H1 (cell line): ENCODE measurements around the gene VASP. TPM values are rescaled to one million over a fixed set of nuclear protein-coding genes. Genes with fewer than 3 reads are reported as not detected.

Experiments used
- CTCF ChIA-PET: fragments of 300-600 bp; sonication (Branson Sonifier 250); formaldehyde crosslinking; loops from one replicate; lab custom pipeline; 2021; ENCODE audit not compliant: partially characterized antibody; lab: Charles Lee
- POLR2A ChIA-PET: fragments of 300-600 bp; sonication (Branson Sonifier 250); formaldehyde crosslinking; loops from one replicate; lab custom pipeline; 2021; ENCODE audit warnings: inconsistent platforms; ENCODE audit not compliant: partially characterized antibody; lab: Charles Lee
- DNase-seq, 2 experiments: peaks; one replicate each; pipeline versions ENCODE4 v3.0.0 to v3.0.0-alpha.2; 2010 to 2022; ENCODE audit warnings: low spot score in 2 of 2, low read depth in 1 of 2, mixed read lengths in 1 of 2
- FAIRE-seq: peaks from 2 replicates; lab custom pipeline; 2011; peaks lifted over from hg19 to GRCh38; lab: Jason Lieb, UNC
- H2AFZ ChIP-seq: 2 replicates; pipeline ENCODE4 v1.8.1; 2012; ENCODE audit warnings: low read length, inconsistent platforms
- H2AK5ac ChIP-seq: 2 replicates; pipeline ENCODE4 v1.6.1; 2013; ENCODE audit warnings: low read depth, low read length
- H2BK120ac ChIP-seq: replicated peaks from 2 replicates; pipeline ENCODE3; 2013; ENCODE audit warnings: low read depth, low read length, inconsistent platforms
- H2BK12ac ChIP-seq: 2 replicates; pipeline ENCODE4 v1.6.1; 2013; ENCODE audit warnings: low read depth, low read length
- H2BK15ac ChIP-seq: 2 replicates; pipeline ENCODE4 v1.6.1; 2013; ENCODE audit warnings: low read length
- H2BK20ac ChIP-seq: 2 replicates; pipeline ENCODE4 v1.6.1; 2013; ENCODE audit warnings: low read length
- H2BK5ac ChIP-seq: 2 replicates; pipeline ENCODE4 v1.6.1; 2013; ENCODE audit warnings: low read depth, low read length
- H3K14ac ChIP-seq: 2 replicates; pipeline ENCODE4 v1.6.1; 2013; ENCODE audit warnings: inconsistent platforms; ENCODE audit not compliant: insufficient read length
- H3K18ac ChIP-seq: 2 replicates; pipeline ENCODE4 v1.6.1; 2013; ENCODE audit warnings: low read length; ENCODE audit errors: extremely low read depth
- H3K23ac ChIP-seq: 2 replicates; pipeline ENCODE4 v1.6.1; 2013; ENCODE audit warnings: inconsistent platforms; ENCODE audit not compliant: insufficient read length
- H3K23me2 ChIP-seq: 2 replicates; pipeline ENCODE4 v1.6.1; 2013; ENCODE audit warnings: low read depth, low read length
- H3K27ac ChIP-seq: 2 replicates; pipeline ENCODE4 v1.6.1; 2011; ENCODE audit warnings: low read depth, low read length, inconsistent platforms
- H3K27me3 ChIP-seq, 4 experiments: replicated peaks in 1 of 4; 1 replicate in 1 of 4; 2 replicates in 3 of 4; pipeline versions ENCODE4 v1.6.1 to v1.8.1; 2011 to 2013; ENCODE audit warnings: low read length in 3 of 4, mild to moderate bottlenecking in 3 of 4, inconsistent platforms in 2 of 4, mixed read lengths in 2 of 4, moderate library complexity in 1 of 4; ENCODE audit not compliant: control insufficient read depth in 3 of 4, insufficient read depth in 3 of 4; ENCODE audit errors: extremely low read depth in 1 of 4
- H3K36me3 ChIP-seq, 4 experiments: 2 replicates each; pipeline versions ENCODE4 v1.6.1 to v1.8.1; 2011 to 2013; ENCODE audit warnings: mild to moderate bottlenecking in 4 of 4, low read length in 3 of 4, moderate library complexity in 2 of 4, control low read depth in 1 of 4, inconsistent platforms in 1 of 4; ENCODE audit not compliant: insufficient read depth in 4 of 4, control insufficient read depth in 2 of 4
- H3K4ac ChIP-seq: replicated peaks from 2 replicates; pipeline ENCODE3; 2013; ENCODE audit warnings: low read length, low read depth, mixed read lengths, inconsistent platforms; ENCODE audit not compliant: insufficient read length
- H3K4me1 ChIP-seq, 4 experiments: replicated peaks in 1 of 4; 1 replicate in 1 of 4; 2 replicates in 3 of 4; pipeline versions ENCODE4 v1.6.1 to v1.8.1; 2011 to 2013; ENCODE audit warnings: low read length in 3 of 4, inconsistent platforms in 2 of 4, mixed read lengths in 1 of 4; ENCODE audit not compliant: insufficient read depth in 4 of 4, control insufficient read depth in 3 of 4
- H3K4me2 ChIP-seq, 2 experiments: 2 replicates each; pipeline versions ENCODE4 v1.6.1 to v1.8.1; 2011 to 2013; ENCODE audit warnings: low read depth in 2 of 2, low read length in 2 of 2, control low read depth in 1 of 2, inconsistent platforms in 1 of 2, mild to moderate bottlenecking in 1 of 2; ENCODE audit not compliant: insufficient read depth in 1 of 2
- H3K4me3 ChIP-seq, 4 experiments: fragments of 200-600, 300-600 bp in 1 of 4; sonication (generic), shearing (Covaris generic), sonication (Bioruptor Twin) in 1 of 4; 2 replicates each; pipeline versions ENCODE4 v1.5.1 to v1.8.1; 2011 to 2016; ENCODE audit warnings: low read length in 4 of 4, low read depth in 3 of 4, control low read depth in 2 of 4, inconsistent platforms in 2 of 4, mild to moderate bottlenecking in 2 of 4, mixed read lengths in 1 of 4, moderate library complexity in 1 of 4; ENCODE audit not compliant: insufficient read depth in 2 of 4; ENCODE audit errors: extremely low read depth in 1 of 4
- H3K56ac ChIP-seq: replicated peaks from 2 replicates; pipeline ENCODE3; 2013; ENCODE audit warnings: low read depth, mild to moderate bottlenecking, mixed read lengths, low read length, inconsistent platforms; ENCODE audit not compliant: insufficient read length
- H3K79me1 ChIP-seq: 2 replicates; pipeline ENCODE4 v1.6.1; 2013; ENCODE audit warnings: low read depth, low read length, control low read depth
- H3K79me2 ChIP-seq, 2 experiments: 2 replicates each; pipeline versions ENCODE4 v1.6.1 to v1.8.1; 2012 to 2013; ENCODE audit warnings: low read length in 2 of 2, mild to moderate bottlenecking in 2 of 2, inconsistent platforms in 1 of 2; ENCODE audit not compliant: insufficient read depth in 2 of 2, control insufficient read depth in 1 of 2
- H3K9ac ChIP-seq, 4 experiments: replicated peaks in 1 of 4; 1 replicate in 1 of 4; 2 replicates in 3 of 4; pipeline versions ENCODE4 v1.6.1 to v1.8.1; 2011 to 2013; ENCODE audit warnings: low read depth in 3 of 4, low read length in 3 of 4, control low read depth in 2 of 4, mild to moderate bottlenecking in 2 of 4, moderate library complexity in 2 of 4, inconsistent platforms in 1 of 4; ENCODE audit errors: extremely low read depth in 1 of 4
- H3K9me3 ChIP-seq, 2 experiments: 2 replicates each; pipeline versions ENCODE4 v1.6.1 to v1.8.1; 2012 to 2013; ENCODE audit warnings: mild to moderate bottlenecking in 2 of 2, moderate library complexity in 2 of 2, control low read depth in 1 of 2, inconsistent platforms in 1 of 2, low read depth in 1 of 2, low read length in 1 of 2, mixed read lengths in 1 of 2; ENCODE audit not compliant: insufficient read depth in 2 of 2
- H4K20me1 ChIP-seq, 2 experiments: replicated peaks in 1 of 2; 2 replicates each; pipeline versions ENCODE3 to v1.8.1; 2011 to 2013; ENCODE audit warnings: inconsistent platforms in 2 of 2, low read length in 2 of 2, mild to moderate bottlenecking in 1 of 2; ENCODE audit not compliant: insufficient read depth in 2 of 2, control insufficient read depth in 1 of 2
- H4K5ac ChIP-seq: 2 replicates; pipeline ENCODE4 v1.6.1; 2013; ENCODE audit warnings: low read length, low read depth, mixed read lengths, inconsistent platforms; ENCODE audit not compliant: insufficient read length
- H4K8ac ChIP-seq: 2 replicates; pipeline ENCODE4 v1.8.0; 2013; ENCODE audit warnings: mild to moderate bottlenecking, moderate library complexity, low read length, inconsistent platforms; ENCODE audit not compliant: insufficient read depth; ENCODE audit errors: extremely low read depth
- H4K91ac ChIP-seq: replicated peaks from 2 replicates; pipeline ENCODE3; 2013; ENCODE audit warnings: low read length, mixed read lengths, inconsistent platforms; ENCODE audit not compliant: insufficient read length
- CHD1 ChIP-seq: IDR thresholded peaks from 2 replicates; pipeline ENCODE4 v1.6.1; 2012; ENCODE audit warnings: low read depth, low read length, improper control_type of control experiment
- KDM4A ChIP-seq: IDR thresholded peaks from one replicate; pipeline ENCODE4 v1.7.1; 2012; ENCODE audit warnings: low read depth, mild to moderate bottlenecking, moderate library complexity, low read length, inconsistent platforms; ENCODE audit not compliant: severe bottlenecking
- MAX ChIP-seq: IDR thresholded peaks from 2 replicates; pipeline ENCODE4 v1.6.1; 2012; ENCODE audit warnings: inconsistent platforms
- PHF8 ChIP-seq: fragments of 200-600 bp; sonication (generic); conservative IDR thresholded peaks from 2 replicates; pipeline ENCODE4 v1.7.1; 2012; ENCODE audit warnings: low read depth, mild to moderate bottlenecking, inconsistent platforms, low read length, moderate library complexity
- POLR2AphosphoS5 ChIP-seq: IDR thresholded peaks from 2 replicates; pipeline ENCODE4 v1.6.1; 2011; ENCODE audit warnings: low read depth, low read length
- TAF7 ChIP-seq: optimal IDR thresholded peaks from 2 replicates; pipeline ENCODE3; 2011; ENCODE audit warnings: low read depth, mild to moderate bottlenecking, inconsistent platforms, low read length, moderate library complexity, borderline replicate concordance
- TBP ChIP-seq: IDR thresholded peaks from 2 replicates; pipeline ENCODE4 v1.6.1; 2011; ENCODE audit warnings: low read depth, low read length, improper control_type of control experiment
- WGBS, 2 experiments: shearing (Covaris generic) in 1 of 2; methylation state at CpG; one replicate each; pipeline versions ENCODE4 v1.1.6 to v1.1.7; 2013 to 2015; ENCODE audit warnings: low lambda C conversion rate in 2 of 2, mixed read lengths in 2 of 2, inconsistent platforms in 1 of 2, low coverage in 1 of 2, missing lambda C conversion rate in 1 of 2; ENCODE audit not compliant: insufficient replicate concordance in 2 of 2, insufficient coverage in 1 of 2, insufficient read length in 1 of 2; ENCODE audit errors: extremely low coverage in 1 of 2, missing lambda C conversion rate in 1 of 2; 5-methylcytosine and 5-hydroxymethylcytosine counted together
- long read RNA-seq, 2 experiments: library from RNA in 1 of 2; library from capped mRNA in 1 of 2; stranded (forward); transcript quantifications; one replicate each; pipeline ENCODE4 v2.0.0, GENCODE V29; 2021; ENCODE audit warnings: inconsistent platforms in 1 of 2
- polyA minus RNA-seq, 3 experiments: library from RNA; depleted of rRNA, polyadenylated mRNA; stranded (reverse); fragments of >200 nt; gene quantifications; 1 replicate in 2 of 3; 2 replicates in 1 of 3; pipeline ENCODE4 v1.2.3, GENCODE V29; 2011
- polyA plus RNA-seq, 7 experiments: library from polyadenylated mRNA; depleted of rRNA in 3 of 7; stranded (reverse) in 5 of 7; unstranded in 2 of 7; fragments of >200 nt in 5 of 7; fragments of 200-250 nt in 2 of 7; gene quantifications; 1 replicate in 5 of 7; 2 replicates in 1 of 7; 4 replicates in 1 of 7; pipeline versions ENCODE4 v1.2.1 to v1.2.3, GENCODE V29; 2011 to 2013; ENCODE audit warnings: missing spikeins in 2 of 7, mixed read lengths in 2 of 7
- total RNA-seq: library from RNA; stranded (reverse); fragmentation: NEBNext Ultra II Directional; extraction: Animal tissue kit (Norgen Biotek cat#: 25700); gene quantifications from 2 replicates; pipeline ENCODE4 v1.2.1, GENCODE V29; 2021

The VASP gene
- total RNA-seq (135 and 138 TPM in 2 replicates), polyA plus RNA-seq (2011; rRNA removed) (89.7 and 163 TPM in 2 replicates), polyA minus RNA-seq (2011; rRNA and poly(A)+ RNA removed) (46.1 and 52.4 TPM in 2 replicates)
- polyA plus RNA-seq (2011; cell fraction: cytosol; rRNA removed), result 92.0 TPM
- 116 TPM for polyA plus RNA-seq (2011; cell fraction: nucleus; rRNA removed)
- polyA plus RNA-seq (2012, experiment 1 of 2), result 79.3 to 101 TPM (median 84.8 TPM) in 4 replicates
- polyA plus RNA-seq (2012, experiment 2 of 2), result 110 TPM
- polyA plus RNA-seq (2013, experiment 1 of 2), result 108 TPM
- 104 TPM for polyA plus RNA-seq (2013, experiment 2 of 2)
- polyA minus RNA-seq (2011; cell fraction: cytosol; rRNA and poly(A)+ RNA removed), result 83.1 TPM
- 102 TPM for polyA minus RNA-seq (2011; cell fraction: nucleus; rRNA and poly(A)+ RNA removed)
- long read RNA-seq, experiment 1, transcript VASP-201 (13 exons, 2,305 nt), result major isoform, 12 of 111 reads
- long read RNA-seq, experiment 1, partial matches to known transcripts, result 79 of 111 reads
- long read RNA-seq, experiment 1, other reads (novel, unspliced or antisense), result 17 of 111 reads
- long read RNA-seq, experiment 2, partial matches to known transcripts, result 1 of 1 reads
- long read RNA-seq, experiment 2, other reads (novel, unspliced or antisense), result 0 of 1 reads

- H2BK5ac ChIP-seq, result peak within 1 kb of the TSS; percentile 96; the same call in 1 of the 2 replicates
- peak within 1 kb of the TSS; percentile 95 for H3K14ac ChIP-seq
- H3K4me2 ChIP-seq, result peak within 1 kb of the TSS; percentile 56 to 93
- H4K20me1 ChIP-seq, result peaks cover 1 to 7% of the 10 kb centered on the region in 2 experiments
- peak within 1 kb of the TSS; percentile 83 for H2BK120ac ChIP-seq
- H2AFZ ChIP-seq, result peak within 1 kb of the TSS; percentile 84; the same call in 1 of the 2 replicates
- peak within 1 kb of the TSS; percentile 91 for H4K5ac ChIP-seq
- no peaks in the 10 kb centered on the region for H3K9me3 ChIP-seq
- peak within 1 kb of the TSS; percentile 86 for H2BK20ac ChIP-seq
- no peaks in the 10 kb centered on the region for H3K27me3 ChIP-seq
- H4K8ac ChIP-seq, result no peak within 1 kb of the TSS; the same call in 1 of the 2 replicates
- DNase-seq, result peak in 1 of 2 experiments; percentile 89
- H3K9ac ChIP-seq, result peak within 1 kb of the TSS; percentile 61 to 83 (median 76)
- H3K79me1 ChIP-seq, result peaks cover 10% of the 10 kb centered on the region; the same call in 1 of the 2 replicates
- peak within 1 kb of the TSS; percentile 69 for H3K4ac ChIP-seq
- peak within 1 kb of the TSS; percentile 97 for H3K18ac ChIP-seq
- peaks cover 3 to 8% (median 6%) of the 10 kb centered on the region in 4 experiments; a peak in 6 of 7 replicates for H3K4me1 ChIP-seq
- peak within 1 kb of the TSS; percentile 46; the same call in 1 of the 2 replicates for H2BK15ac ChIP-seq
- H3K56ac ChIP-seq, result peak within 1 kb of the TSS; percentile 96
- H3K23ac ChIP-seq, result no peak within 1 kb of the TSS
- H4K91ac ChIP-seq, result peak within 1 kb of the TSS; percentile 93
- CTCF ChIA-PET, result interaction anchor here (1.3 to 1.9 kb wide), 3 partner anchors 13 to 135 kb away, joined by 3 to 6 read pairs (median 3); no protein-coding TSS in a partner anchor
- no peak for FAIRE-seq
- H3K23me2 ChIP-seq, result peaks cover 7% of the 10 kb centered on the region; the same call in 1 of the 2 replicates
- H3K27ac ChIP-seq, result peak within 1 kb of the TSS; percentile 67
- WGBS, 2 experiments, result 2% methylated on average over 39 of the region's 65 CpGs; no CpG with 5 or more reads in 1 of the 2 experiments
- H3K79me2 ChIP-seq, result peaks cover 20 to 43% of the 10 kb centered on the region in 2 experiments
- no peaks in the 10 kb centered on the region for H3K36me3 ChIP-seq
- peak within 1 kb of the TSS; percentile 72 to 97 (median 95) for H3K4me3 ChIP-seq
- peak within 1 kb of the TSS; percentile 95; the same call in 1 of the 2 replicates for H2BK12ac ChIP-seq
- POLR2A ChIA-PET, result interaction anchor here (1.0 to 3.2 kb wide), 15 partner anchors 8 to 185 kb away, joined by 3 to 25 read pairs (median 5); partner anchors contain the start of genes PPM1N, QPCTL, RTN2 and SNRPD2
- H2AK5ac ChIP-seq, result peak within 1 kb of the TSS; percentile 60; the same call in 1 of the 2 replicates
- TF ChIP-seq MAX (peak; percentile 97), CHD1 (no peak), TBP (peak; percentile 90), KDM4A (peak; percentile 55), TAF7 (peak; percentile 79), PHF8 (peak; percentile 56), POLR2AphosphoS5 (peak; percentile 94)
Observed at GRCh38 chr19:45506989-45507871, at the start of gene VASP. TSS of gene VASP (plus strand) at chr19:45507479. CDS start at chr19:45507772, 293 bp downstream.
